ENCODE measurements around the gene SLC17A7. TPM values are rescaled to one million over a fixed set of nuclear protein-coding genes. Genes with fewer than 3 reads are reported as not detected.

The SLC17A7 gene
- total and polyA plus RNA-seq, 2 donors from 2014 or later, result 0.45 to 1.4 TPM

DNA sequence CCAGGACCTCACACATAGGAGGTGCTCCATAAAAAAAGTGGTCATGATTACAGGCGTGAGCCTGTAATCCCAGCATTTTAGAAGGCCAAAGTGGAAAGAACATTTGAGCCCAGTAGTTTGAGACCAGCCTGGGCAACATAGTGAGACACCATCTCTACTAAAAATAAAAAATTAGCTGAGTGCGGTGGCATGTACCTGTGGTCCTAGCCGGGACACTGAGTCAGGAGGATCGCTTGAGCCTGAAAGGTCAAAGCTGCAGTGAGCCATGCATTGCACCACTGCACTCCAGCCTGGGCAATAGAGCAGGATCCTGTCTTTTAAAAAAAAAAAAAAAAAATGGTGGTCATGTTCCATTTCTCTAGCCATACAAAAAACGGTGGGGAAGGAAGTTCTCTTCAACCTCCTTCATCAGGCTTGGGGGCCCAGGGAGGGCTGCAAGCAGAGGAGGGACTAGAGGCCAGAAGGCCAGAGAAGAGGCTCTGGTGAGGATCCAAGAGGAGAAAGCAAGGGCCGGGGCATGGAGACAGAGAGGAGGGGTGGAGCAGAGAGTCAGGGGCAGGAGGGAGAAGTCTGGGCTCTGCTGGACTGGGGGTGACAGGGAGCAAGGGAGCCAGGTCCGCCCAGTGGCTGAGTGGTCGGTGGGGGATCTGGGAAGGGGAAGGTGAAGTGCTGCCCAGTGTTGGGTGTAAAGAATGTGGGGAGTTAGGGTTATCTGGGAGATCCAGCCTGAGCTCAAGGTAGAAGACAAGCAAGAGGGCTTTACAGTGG is 44.4 kb downstream of the SLC17A7 start:
- DNase-seq (no peak), FAIRE-seq (no peak)
- Histone ChIP-seq H3K4me1 (ENCODE audit: control insufficient read depth in 2 of 3, insufficient read depth in 2 of 3, low read depth in 1 of 3, low read length in 3 of 3) (no peaks in the 10 kb centered on the region), H3K9ac (ENCODE audit: low read length in 3 of 3) (no peak overlapping the region), H3K36me3 (ENCODE audit: control insufficient read depth in 2 of 3, insufficient read depth in 3 of 3, low read length in 3 of 3) (no peaks in the 10 kb centered on the region), H3K27me3 (ENCODE audit: control insufficient read depth, insufficient read depth, low read length) (no peaks in the 10 kb centered on the region), H3K4me3 (ENCODE audit: low read length in 3 of 3) (no peak overlapping the region), H3K27ac (ENCODE audit: low read depth in 2 of 2, low read length in 2 of 2) (no peak overlapping the region), H3K9me3 (ENCODE audit: control insufficient read depth in 2 of 3, insufficient read depth in 1 of 3, low read length in 3 of 3) (no peaks in the 10 kb centered on the region)
- intact Hi-C loops (cut with DNase I), result loop anchor here (10.0 kb wide), 1 partner anchor 48 kb away; the partner anchor contains the start of gene SLC17A7
- TF ChIP-seq, protein P1, sequence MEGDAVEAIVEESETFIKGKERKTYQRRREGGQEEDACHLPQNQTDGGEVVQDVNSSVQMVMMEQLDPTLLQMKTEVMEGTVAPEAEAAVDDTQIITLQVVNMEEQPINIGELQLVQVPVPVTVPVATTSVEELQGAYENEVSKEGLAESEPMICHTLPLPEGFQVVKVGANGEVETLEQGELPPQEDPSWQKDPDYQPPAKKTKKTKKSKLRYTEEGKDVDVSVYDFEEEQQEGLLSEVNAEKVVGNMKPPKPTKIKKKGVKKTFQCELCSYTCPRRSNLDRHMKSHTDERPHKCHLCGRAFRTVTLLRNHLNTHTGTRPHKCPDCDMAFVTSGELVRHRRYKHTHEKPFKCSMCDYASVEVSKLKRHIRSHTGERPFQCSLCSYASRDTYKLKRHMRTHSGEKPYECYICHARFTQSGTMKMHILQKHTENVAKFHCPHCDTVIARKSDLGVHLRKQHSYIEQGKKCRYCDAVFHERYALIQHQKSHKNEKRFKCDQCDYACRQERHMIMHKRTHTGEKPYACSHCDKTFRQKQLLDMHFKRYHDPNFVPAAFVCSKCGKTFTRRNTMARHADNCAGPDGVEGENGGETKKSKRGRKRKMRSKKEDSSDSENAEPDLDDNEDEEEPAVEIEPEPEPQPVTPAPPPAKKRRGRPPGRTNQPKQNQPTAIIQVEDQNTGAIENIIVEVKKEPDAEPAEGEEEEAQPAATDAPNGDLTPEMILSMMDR (IDR thresholded peaks at IDR 0.05; ENCODE audit: borderline replicate concordance, extremely low read depth, insufficient read depth), result no peak

DNA sequence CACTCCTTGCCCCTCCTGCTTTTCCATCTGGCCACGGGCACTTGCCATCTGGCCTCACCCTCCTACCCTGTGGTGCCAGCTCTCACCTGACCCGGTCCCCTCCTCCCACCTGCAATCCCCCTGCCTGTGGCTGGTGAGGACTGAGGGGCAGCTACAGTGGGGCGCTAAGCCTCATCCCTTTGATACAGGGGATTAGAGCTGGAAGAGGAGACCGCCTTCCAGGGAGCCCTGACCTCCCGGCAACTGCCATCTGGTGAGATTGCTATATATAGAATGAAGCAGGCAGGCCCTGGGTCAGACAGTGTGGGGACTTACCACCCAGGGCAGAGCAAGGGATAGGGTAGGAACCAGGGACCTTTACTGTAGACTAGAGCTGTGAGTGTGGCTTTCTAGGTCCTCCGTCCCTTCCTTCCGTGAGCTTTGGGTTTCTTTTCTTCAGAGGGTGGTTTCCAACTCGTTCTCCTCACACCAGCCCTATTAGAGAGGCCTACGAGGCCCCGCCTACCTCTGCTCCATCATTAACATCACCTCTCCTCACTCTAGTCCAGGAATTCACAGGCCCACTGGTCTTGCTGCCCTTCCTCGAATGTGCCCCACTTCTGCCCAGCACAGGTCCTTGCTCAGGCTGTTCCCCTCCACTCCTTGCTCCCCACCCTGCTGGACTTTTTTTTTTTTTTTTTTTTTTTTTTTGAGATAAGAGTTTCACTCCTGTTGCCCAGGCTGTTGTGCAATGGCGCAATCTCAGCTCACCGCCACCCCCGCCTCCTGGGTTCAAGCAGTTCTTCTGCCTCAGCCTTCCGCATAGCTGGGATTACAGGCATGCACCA is 45.5 kb downstream of the SLC17A7 start:
- no peaks in the 10 kb centered on the region for H3K4me1 ChIP-seq (ENCODE audit: control insufficient read depth in 2 of 3, insufficient read depth in 2 of 3, low read depth in 1 of 3, low read length in 3 of 3)
- H3K9ac ChIP-seq (ENCODE audit: low read length in 3 of 3), result no peak overlapping the region
- intact Hi-C loops (cut with DNase I), result loop anchor here (10.0 kb wide), 1 partner anchor 49 kb away; the partner anchor contains the start of gene SLC17A7
- H3K9me3 ChIP-seq (ENCODE audit: control insufficient read depth in 2 of 3, insufficient read depth in 1 of 3, low read length in 3 of 3), result no peaks in the 10 kb centered on the region
- DNase-seq (no peak), FAIRE-seq (no peak)
- no peak overlapping the region for H3K4me3 ChIP-seq (ENCODE audit: low read length in 3 of 3)
- TF ChIP-seq, protein P1 (IDR thresholded peaks at IDR 0.05; ENCODE audit: borderline replicate concordance, extremely low read depth, insufficient read depth), result no peak
- no peak overlapping the region for H3K27ac ChIP-seq (ENCODE audit: low read depth in 2 of 2, low read length in 2 of 2)
- no peaks in the 10 kb centered on the region for H3K27me3 ChIP-seq (ENCODE audit: control insufficient read depth, insufficient read depth, low read length)
- no peaks in the 10 kb centered on the region for H3K36me3 ChIP-seq (ENCODE audit: control insufficient read depth in 2 of 3, insufficient read depth in 3 of 3, low read length in 3 of 3)

DNA sequence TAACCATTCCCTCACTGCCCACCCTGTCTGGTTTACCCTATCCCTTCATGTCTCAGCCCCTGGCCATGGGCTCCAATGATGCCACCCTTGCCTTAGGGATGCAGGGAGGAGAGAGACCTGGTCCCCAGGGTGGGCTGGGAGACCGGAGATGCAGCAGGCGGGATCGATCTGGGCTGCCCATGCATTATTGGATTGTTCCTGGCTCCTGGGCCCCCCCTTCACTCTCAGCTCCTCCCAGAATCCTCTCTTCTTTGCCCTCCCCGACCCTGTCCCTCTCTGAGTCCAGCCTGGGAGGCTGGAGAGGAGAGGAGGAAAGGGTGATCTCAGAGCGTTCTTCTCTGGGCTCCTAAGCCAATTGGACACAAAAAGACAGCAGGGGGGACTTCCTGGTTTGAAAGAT is 47.4 kb downstream of the SLC17A7 start:
- H3K27ac ChIP-seq (ENCODE audit: low read depth in 2 of 2, low read length in 2 of 2), result no peak overlapping the region
- FAIRE-seq (no peak), DNase-seq (no peak)
- H3K9ac ChIP-seq (ENCODE audit: low read length in 3 of 3), result no peak overlapping the region
- H3K4me1 ChIP-seq (ENCODE audit: control insufficient read depth in 2 of 3, insufficient read depth in 2 of 3, low read depth in 1 of 3, low read length in 3 of 3), result no peaks in the 10 kb centered on the region
- H3K36me3 ChIP-seq (ENCODE audit: control insufficient read depth in 2 of 3, insufficient read depth in 3 of 3, low read length in 3 of 3), result no peaks in the 10 kb centered on the region
- H3K4me3 ChIP-seq (ENCODE audit: low read length in 3 of 3), result no peak overlapping the region
- H3K27me3 ChIP-seq (ENCODE audit: control insufficient read depth, insufficient read depth, low read length), result no peaks in the 10 kb centered on the region
- intact Hi-C loops (cut with DNase I), result loop anchor here (10.0 kb wide), 1 partner anchor 51 kb away; the partner anchor contains the start of gene SLC17A7
- TF ChIP-seq, protein P1 (IDR thresholded peaks at IDR 0.05; ENCODE audit: borderline replicate concordance, extremely low read depth, insufficient read depth), result no peak
- H3K9me3 ChIP-seq (ENCODE audit: control insufficient read depth in 2 of 3, insufficient read depth in 1 of 3, low read length in 3 of 3), result no peaks in the 10 kb centered on the region

All from kidney (tissue), 14 donors.